HepG2 (cell line): ENCODE measurements around the gene DCHS2.

Experiments used
- AFF4 ChIP-seq: sonication (generic); formaldehyde crosslinking; IDR thresholded peaks from 2 replicates; pipeline ENCODE4 v1.4.0; 2020; ENCODE audit warnings: missing genetic modification reagents
- DPF2 ChIP-seq: sonication (generic); formaldehyde crosslinking; IDR thresholded peaks from 2 replicates; pipeline ENCODE4 v1.4.0; 2020; ENCODE audit warnings: mild to moderate bottlenecking, low read depth, missing genetic modification reagents, borderline replicate concordance
- EZH2 ChIP-seq: conservative IDR thresholded peaks from 2 replicates; pipeline ENCODE4 v1.6.1; 2012; ENCODE audit warnings: mild to moderate bottlenecking, low read depth, low read length, moderate library complexity
- HCFC1 ChIP-seq: fragments of 150-350 bp; IDR thresholded peaks from 2 replicates; pipeline ENCODE4 v1.6.1; 2014; ENCODE audit warnings: low read depth, low read length
- HMGXB3 ChIP-seq: sonication (generic); formaldehyde crosslinking; IDR thresholded peaks from 2 replicates; pipeline ENCODE4 v1.4.0; 2020; ENCODE audit warnings: missing genetic modification reagents, borderline replicate concordance
- RELA ChIP-seq: sonication (generic); formaldehyde crosslinking; IDR thresholded peaks from 2 replicates; pipeline ENCODE4 v1.4.0; 2020; ENCODE audit warnings: missing genetic modification reagents
- TGIF2 ChIP-seq: IDR thresholded peaks from 2 replicates; pipeline ENCODE4 v1.6.1; 2016; ENCODE audit warnings: control low read depth, missing compliant biosample characterization
- ZFYVE20 ChIP-seq: sonication (generic); formaldehyde crosslinking; IDR thresholded peaks from 2 replicates; pipeline ENCODE4 v1.8.0; 2023; ENCODE audit warnings: low read depth, mild to moderate bottlenecking, moderate library complexity, missing genetic modification reagents, borderline replicate concordance
- TF ChIP-seq, protein P1 (sequence below), 2 experiments: IDR thresholded peaks; 2 replicates each; pipeline ENCODE4 v1.6.1; 2011 to 2012; ENCODE audit warnings: low read length in 2 of 2, borderline replicate concordance in 1 of 2, low read depth in 1 of 2, mild to moderate bottlenecking in 1 of 2, moderate library complexity in 1 of 2
- TF ChIP-seq, protein P2 (sequence below): sonication (generic); formaldehyde crosslinking; IDR thresholded peaks from 2 replicates; pipeline ENCODE4 v1.5.1; 2020; ENCODE audit warnings: mild to moderate bottlenecking, missing genetic modification reagents, moderate library complexity
- TF ChIP-seq, protein P3 (sequence below): sonication (generic); formaldehyde crosslinking; IDR thresholded peaks from 2 replicates; pipeline ENCODE4 v1.5.0; 2020; ENCODE audit warnings: mild to moderate bottlenecking, missing genetic modification reagents, moderate library complexity

DNA sequence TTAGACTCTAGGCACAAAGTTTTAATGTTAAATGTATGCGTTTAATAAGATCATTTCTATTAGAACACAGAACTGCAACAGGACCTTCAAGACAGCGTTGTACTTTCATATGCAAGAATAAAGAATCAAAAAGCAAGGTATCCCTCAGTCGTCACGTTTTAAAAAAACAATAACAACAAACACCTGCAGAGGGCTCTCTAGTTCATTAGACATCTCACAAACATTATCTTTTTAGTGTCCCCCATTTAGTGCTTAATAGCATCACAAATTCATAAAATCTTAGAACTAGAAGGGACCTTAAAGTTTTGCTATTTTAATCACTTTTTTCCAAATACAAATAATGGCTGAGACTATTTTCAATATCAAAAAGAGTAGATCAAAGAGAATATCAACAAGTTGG, 236.6 kb downstream of the DCHS2 start:
- TF ChIP-seq EZH2 (no peak), RELA (no peak), HCFC1 (no peak), TGIF2 (CRISPR knock-in tag) (no peak), DPF2 (CRISPR knock-in tag) (no peak), AFF4 (CRISPR knock-in tag) (no peak), HMGXB3 (CRISPR knock-in tag) (no peak), ZFYVE20 (no peak)
- TF ChIP-seq, protein P1, sequence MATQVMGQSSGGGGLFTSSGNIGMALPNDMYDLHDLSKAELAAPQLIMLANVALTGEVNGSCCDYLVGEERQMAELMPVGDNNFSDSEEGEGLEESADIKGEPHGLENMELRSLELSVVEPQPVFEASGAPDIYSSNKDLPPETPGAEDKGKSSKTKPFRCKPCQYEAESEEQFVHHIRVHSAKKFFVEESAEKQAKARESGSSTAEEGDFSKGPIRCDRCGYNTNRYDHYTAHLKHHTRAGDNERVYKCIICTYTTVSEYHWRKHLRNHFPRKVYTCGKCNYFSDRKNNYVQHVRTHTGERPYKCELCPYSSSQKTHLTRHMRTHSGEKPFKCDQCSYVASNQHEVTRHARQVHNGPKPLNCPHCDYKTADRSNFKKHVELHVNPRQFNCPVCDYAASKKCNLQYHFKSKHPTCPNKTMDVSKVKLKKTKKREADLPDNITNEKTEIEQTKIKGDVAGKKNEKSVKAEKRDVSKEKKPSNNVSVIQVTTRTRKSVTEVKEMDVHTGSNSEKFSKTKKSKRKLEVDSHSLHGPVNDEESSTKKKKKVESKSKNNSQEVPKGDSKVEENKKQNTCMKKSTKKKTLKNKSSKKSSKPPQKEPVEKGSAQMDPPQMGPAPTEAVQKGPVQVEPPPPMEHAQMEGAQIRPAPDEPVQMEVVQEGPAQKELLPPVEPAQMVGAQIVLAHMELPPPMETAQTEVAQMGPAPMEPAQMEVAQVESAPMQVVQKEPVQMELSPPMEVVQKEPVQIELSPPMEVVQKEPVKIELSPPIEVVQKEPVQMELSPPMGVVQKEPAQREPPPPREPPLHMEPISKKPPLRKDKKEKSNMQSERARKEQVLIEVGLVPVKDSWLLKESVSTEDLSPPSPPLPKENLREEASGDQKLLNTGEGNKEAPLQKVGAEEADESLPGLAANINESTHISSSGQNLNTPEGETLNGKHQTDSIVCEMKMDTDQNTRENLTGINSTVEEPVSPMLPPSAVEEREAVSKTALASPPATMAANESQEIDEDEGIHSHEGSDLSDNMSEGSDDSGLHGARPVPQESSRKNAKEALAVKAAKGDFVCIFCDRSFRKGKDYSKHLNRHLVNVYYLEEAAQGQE (IDR thresholded peaks at IDR 0.05; ENCODE audit: borderline replicate concordance in 1 of 2, low read depth in 1 of 2, low read length in 2 of 2) = no peak
- TF ChIP-seq, protein P2, sequence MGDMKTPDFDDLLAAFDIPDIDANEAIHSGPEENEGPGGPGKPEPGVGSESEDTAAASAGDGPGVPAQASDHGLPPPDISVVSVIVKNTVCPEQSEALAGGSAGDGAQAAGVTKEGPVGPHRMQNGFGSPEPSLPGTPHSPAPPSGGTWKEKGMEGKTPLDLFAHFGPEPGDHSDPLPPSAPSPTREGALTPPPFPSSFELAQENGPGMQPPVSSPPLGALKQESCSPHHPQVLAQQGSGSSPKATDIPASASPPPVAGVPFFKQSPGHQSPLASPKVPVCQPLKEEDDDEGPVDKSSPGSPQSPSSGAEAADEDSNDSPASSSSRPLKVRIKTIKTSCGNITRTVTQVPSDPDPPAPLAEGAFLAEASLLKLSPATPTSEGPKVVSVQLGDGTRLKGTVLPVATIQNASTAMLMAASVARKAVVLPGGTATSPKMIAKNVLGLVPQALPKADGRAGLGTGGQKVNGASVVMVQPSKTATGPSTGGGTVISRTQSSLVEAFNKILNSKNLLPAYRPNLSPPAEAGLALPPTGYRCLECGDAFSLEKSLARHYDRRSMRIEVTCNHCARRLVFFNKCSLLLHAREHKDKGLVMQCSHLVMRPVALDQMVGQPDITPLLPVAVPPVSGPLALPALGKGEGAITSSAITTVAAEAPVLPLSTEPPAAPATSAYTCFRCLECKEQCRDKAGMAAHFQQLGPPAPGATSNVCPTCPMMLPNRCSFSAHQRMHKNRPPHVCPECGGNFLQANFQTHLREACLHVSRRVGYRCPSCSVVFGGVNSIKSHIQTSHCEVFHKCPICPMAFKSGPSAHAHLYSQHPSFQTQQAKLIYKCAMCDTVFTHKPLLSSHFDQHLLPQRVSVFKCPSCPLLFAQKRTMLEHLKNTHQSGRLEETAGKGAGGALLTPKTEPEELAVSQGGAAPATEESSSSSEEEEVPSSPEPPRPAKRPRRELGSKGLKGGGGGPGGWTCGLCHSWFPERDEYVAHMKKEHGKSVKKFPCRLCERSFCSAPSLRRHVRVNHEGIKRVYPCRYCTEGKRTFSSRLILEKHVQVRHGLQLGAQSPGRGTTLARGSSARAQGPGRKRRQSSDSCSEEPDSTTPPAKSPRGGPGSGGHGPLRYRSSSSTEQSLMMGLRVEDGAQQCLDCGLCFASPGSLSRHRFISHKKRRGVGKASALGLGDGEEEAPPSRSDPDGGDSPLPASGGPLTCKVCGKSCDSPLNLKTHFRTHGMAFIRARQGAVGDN (CRISPR knock-in tag) = no peak
- TF ChIP-seq, protein P3, sequence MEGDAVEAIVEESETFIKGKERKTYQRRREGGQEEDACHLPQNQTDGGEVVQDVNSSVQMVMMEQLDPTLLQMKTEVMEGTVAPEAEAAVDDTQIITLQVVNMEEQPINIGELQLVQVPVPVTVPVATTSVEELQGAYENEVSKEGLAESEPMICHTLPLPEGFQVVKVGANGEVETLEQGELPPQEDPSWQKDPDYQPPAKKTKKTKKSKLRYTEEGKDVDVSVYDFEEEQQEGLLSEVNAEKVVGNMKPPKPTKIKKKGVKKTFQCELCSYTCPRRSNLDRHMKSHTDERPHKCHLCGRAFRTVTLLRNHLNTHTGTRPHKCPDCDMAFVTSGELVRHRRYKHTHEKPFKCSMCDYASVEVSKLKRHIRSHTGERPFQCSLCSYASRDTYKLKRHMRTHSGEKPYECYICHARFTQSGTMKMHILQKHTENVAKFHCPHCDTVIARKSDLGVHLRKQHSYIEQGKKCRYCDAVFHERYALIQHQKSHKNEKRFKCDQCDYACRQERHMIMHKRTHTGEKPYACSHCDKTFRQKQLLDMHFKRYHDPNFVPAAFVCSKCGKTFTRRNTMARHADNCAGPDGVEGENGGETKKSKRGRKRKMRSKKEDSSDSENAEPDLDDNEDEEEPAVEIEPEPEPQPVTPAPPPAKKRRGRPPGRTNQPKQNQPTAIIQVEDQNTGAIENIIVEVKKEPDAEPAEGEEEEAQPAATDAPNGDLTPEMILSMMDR (CRISPR knock-in tag) = no peak
